Kidney (tissue), 14 donors: ENCODE measurements around the gene NSG2. TPM values are rescaled to one million over a fixed set of nuclear protein-coding genes. Genes with fewer than 3 reads are reported as not detected.

ENCODE experiments used
- DNase-seq, 5 donors: peaks; one replicate each; pipeline ENCODE4 v3.0.0-alpha.2; 2013 to 2020
- FAIRE-seq: peaks from 2 replicates; lab custom pipeline; 2012; peaks lifted over from hg19 to GRCh38; lab: Jason Lieb, UNC
- H3K27ac ChIP-seq, 2 donors: one replicate each; pipeline ENCODE4 v1.7.0; 2013; ENCODE audit warnings: low read depth in 2 of 2, low read length in 2 of 2, inconsistent platforms in 1 of 2
- H3K27me3 ChIP-seq: one replicate; pipeline ENCODE4 v1.7.1; 2013; ENCODE audit warnings: low read length, inconsistent platforms; ENCODE audit not compliant: control insufficient read depth, insufficient read depth
- H3K36me3 ChIP-seq, 3 donors: one replicate each; pipeline versions ENCODE4 v1.7.0 to v1.7.1; 2013; ENCODE audit warnings: low read length in 3 of 3, control low read depth in 1 of 3, inconsistent platforms in 1 of 3; ENCODE audit not compliant: insufficient read depth in 3 of 3, control insufficient read depth in 2 of 3
- H3K4me1 ChIP-seq, 3 donors: one replicate each; pipeline versions ENCODE4 v1.7.0 to v1.7.1; 2013; ENCODE audit warnings: low read length in 3 of 3, inconsistent platforms in 1 of 3, low read depth in 1 of 3; ENCODE audit not compliant: control insufficient read depth in 2 of 3, insufficient read depth in 2 of 3
- H3K4me3 ChIP-seq, 3 donors: one replicate each; pipeline versions ENCODE4 v1.7.0 to v1.8.1; 2013; ENCODE audit warnings: low read length in 3 of 3, control low read depth in 1 of 3, inconsistent platforms in 1 of 3
- H3K9ac ChIP-seq, 3 donors: one replicate each; pipeline versions ENCODE4 v1.7.0 to v1.7.1; 2013; ENCODE audit warnings: low read length in 3 of 3, control low read depth in 1 of 3, inconsistent platforms in 1 of 3
- H3K9me3 ChIP-seq, 3 donors: one replicate each; pipeline versions ENCODE4 v1.7.0 to v1.7.1; 2013; ENCODE audit warnings: low read length in 3 of 3, control low read depth in 1 of 3, inconsistent platforms in 1 of 3; ENCODE audit not compliant: control insufficient read depth in 2 of 3, insufficient read depth in 1 of 3
- intact Hi-C: fragments of 100-400 bp; cut with DNase I; formaldehyde crosslinking; loops from one replicate; pipeline ENCODE4 v1.11.1; 2022
- polyA plus RNA-seq: library from polyadenylated mRNA; stranded (reverse); fragments of 350-450 nt; fragmentation: Illumina TruSeq; extraction: RNeasy Lipid Tissue Mini Kit (QIAGEN cat#74804); gene quantifications from one replicate; pipeline ENCODE4 v1.2.3, GENCODE V29; 2014; ENCODE audit warnings: low read depth, low replicate concordance; ENCODE audit not compliant: insufficient read depth
- total RNA-seq: library from RNA; stranded (reverse); fragmentation: NEBNext Ultra II Directional; extraction: Animal tissue kit (Norgen Biotek cat#: 25700); gene quantifications from one replicate; pipeline ENCODE4 v1.2.1, GENCODE V29; 2021
- TF ChIP-seq, protein P1 (sequence below): IDR thresholded peaks from 3 replicates; pipeline ENCODE4 v1.5.1; 2012; ENCODE audit warnings: mild to moderate bottlenecking, moderate library complexity, borderline replicate concordance; ENCODE audit not compliant: insufficient read depth; ENCODE audit errors: extremely low read depth
- donor health status: control.
- donor health status: control.
- donor health status: control.
- donor health status: control.
- donor health status: control.
- donor health status: DM: yes; HTN: yes; CAD: no.
- donor health status: Normal renal cell carcinoma (clear cell type).

The NSG2 gene
- total and polyA plus RNA-seq, 2 donors from 2014 or later: 0.41 TPM; not detected in 1

DNA sequence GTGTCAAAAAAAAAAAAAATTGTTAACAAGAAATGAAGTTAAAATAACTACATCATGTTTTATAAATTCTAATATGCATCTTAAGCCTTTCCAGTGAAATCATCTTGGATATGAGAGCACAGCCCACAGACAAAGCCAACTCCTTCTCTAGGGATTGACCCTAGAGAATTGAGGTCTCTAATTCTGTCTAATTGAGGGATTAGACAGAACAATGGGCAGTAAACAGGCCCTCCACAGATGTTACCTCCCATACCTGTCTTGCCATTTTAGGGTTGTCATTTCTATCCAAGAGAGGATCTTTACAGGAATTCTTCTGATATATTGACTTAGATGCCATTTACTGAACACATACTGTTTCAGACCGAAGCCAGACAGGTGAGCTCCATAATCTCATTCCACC, 42.3 kb downstream of the NSG2 start:
- no peak for FAIRE-seq

DNA sequence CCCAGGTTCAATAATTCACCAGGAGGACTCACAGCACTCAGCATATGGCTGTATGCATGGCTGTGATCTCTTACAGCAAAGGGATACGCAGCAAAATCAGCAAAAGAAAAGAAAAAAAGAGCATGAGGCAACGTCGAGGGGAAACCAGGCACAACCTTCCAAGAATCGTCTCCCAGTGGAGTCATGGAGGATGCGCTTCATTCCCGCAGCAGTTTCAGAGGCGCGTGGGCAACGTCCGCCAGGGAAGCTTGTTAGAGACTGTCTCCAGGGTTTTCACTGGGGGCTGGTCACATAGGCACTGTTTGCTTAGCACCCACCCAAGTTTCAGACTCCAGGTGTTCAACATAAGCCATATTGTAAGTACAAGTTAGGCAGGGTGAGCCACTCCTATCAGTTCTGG, 44.6 kb downstream of the NSG2 start:
- intact Hi-C loops: no loop called here
- no peak overlapping the region for H3K27ac ChIP-seq
- no peaks in the 10 kb centered on the region for H3K4me1 ChIP-seq
- TF ChIP-seq, protein P1, sequence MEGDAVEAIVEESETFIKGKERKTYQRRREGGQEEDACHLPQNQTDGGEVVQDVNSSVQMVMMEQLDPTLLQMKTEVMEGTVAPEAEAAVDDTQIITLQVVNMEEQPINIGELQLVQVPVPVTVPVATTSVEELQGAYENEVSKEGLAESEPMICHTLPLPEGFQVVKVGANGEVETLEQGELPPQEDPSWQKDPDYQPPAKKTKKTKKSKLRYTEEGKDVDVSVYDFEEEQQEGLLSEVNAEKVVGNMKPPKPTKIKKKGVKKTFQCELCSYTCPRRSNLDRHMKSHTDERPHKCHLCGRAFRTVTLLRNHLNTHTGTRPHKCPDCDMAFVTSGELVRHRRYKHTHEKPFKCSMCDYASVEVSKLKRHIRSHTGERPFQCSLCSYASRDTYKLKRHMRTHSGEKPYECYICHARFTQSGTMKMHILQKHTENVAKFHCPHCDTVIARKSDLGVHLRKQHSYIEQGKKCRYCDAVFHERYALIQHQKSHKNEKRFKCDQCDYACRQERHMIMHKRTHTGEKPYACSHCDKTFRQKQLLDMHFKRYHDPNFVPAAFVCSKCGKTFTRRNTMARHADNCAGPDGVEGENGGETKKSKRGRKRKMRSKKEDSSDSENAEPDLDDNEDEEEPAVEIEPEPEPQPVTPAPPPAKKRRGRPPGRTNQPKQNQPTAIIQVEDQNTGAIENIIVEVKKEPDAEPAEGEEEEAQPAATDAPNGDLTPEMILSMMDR: no peak
- no peak overlapping the region for H3K4me3 ChIP-seq
- no peak for DNase-seq
- H3K9me3 ChIP-seq: no peaks in the 10 kb centered on the region
- no peaks in the 10 kb centered on the region for H3K36me3 ChIP-seq
- H3K9ac ChIP-seq: no peak overlapping the region
- FAIRE-seq: no peak
- H3K27me3 ChIP-seq: no peaks in the 10 kb centered on the region

More for the DNA sequence above, 42.3 kb downstream of the NSG2 start:
- DNase-seq: no peak
- intact Hi-C loops: no loop called here
- TF ChIP-seq, protein P1: no peak
- H3K36me3 ChIP-seq: no peaks in the 10 kb centered on the region
- no peak overlapping the region for H3K27ac ChIP-seq
- no peaks in the 10 kb centered on the region for H3K4me1 ChIP-seq
- no peak overlapping the region for H3K4me3 ChIP-seq
- no peaks in the 10 kb centered on the region for H3K27me3 ChIP-seq
- no peak overlapping the region for H3K9ac ChIP-seq
- H3K9me3 ChIP-seq: no peaks in the 10 kb centered on the region

DNA sequence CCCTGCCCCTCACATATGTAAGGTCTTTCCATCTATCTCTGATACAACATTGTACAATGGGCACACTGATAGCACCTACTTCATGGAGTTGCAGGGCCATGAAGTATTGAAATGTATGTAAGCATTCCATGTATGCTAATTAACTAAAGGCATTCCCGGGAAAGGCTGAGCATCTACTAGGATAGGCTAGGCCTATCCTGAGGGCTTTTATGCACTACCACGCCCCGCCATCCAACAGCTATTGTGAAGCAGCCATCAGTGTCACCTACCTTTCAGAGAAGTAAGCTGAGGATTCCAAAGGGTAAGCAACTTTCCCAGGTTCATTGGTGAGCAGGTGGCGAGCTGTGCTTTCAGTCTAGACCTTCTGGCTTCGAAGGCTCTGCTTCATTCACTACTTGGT, 47.6 kb downstream of the NSG2 start:
- TF ChIP-seq, protein P1: no peak
- H3K4me1 ChIP-seq: no peaks in the 10 kb centered on the region
- DNase-seq (no peak), FAIRE-seq (no peak)
- H3K36me3 ChIP-seq: no peaks in the 10 kb centered on the region
- intact Hi-C loops: no loop called here
- no peak overlapping the region for H3K4me3 ChIP-seq
- no peak overlapping the region for H3K9ac ChIP-seq
- H3K9me3 ChIP-seq: no peaks in the 10 kb centered on the region
- H3K27ac ChIP-seq: no peak overlapping the region
- H3K27me3 ChIP-seq: no peaks in the 10 kb centered on the region
